ENCODE measurements around the gene FPR2. TPM values are rescaled to one million over a fixed set of nuclear protein-coding genes. Genes with fewer than 3 reads are reported as not detected.

Gene FPR2
- total RNA-seq, 2 experiments from 2014 or later: not detected

GRCh38 chr19:51799774-51800472, 38.9 kb downstream of the FPR2 start:
- H2AFZ ChIP-seq (ENCODE audit: low read length): no peak overlapping the region
- POLR2A ChIA-PET: no interaction called here
- BruUV-seq (replicated peaks): no TSS peak

GRCh38 chr19:51800473-51801244, 39.7 kb downstream of the FPR2 start:
- H3K4me3 ChIP-seq (ENCODE audit: low read depth, low read length, poor library complexity, severe bottlenecking): no peak overlapping the region
- H3K79me2 ChIP-seq (ENCODE audit: insufficient read depth, low read depth, low read length): no peaks in the 10 kb centered on the region
- TF ChIP-seq EZH2phosphoT487 (IDR thresholded peaks at IDR 0.05; ENCODE audit: borderline replicate concordance, low read depth, low read length) (no peak), CTCF (conservative IDR thresholded peaks at IDR 0.05; ENCODE audit: low read length) (no peak)
- DNase-seq (ENCODE audit: low spot score): no peak
- POLR2A ChIA-PET: no interaction called here
- H2AFZ ChIP-seq (ENCODE audit: low read length): no peak overlapping the region
- no peaks in the 10 kb centered on the region for H3K9me3 ChIP-seq (ENCODE audit: low read length)
- no peaks in the 10 kb centered on the region for H3K4me1 ChIP-seq (ENCODE audit: insufficient read depth, low read length, poor library complexity, severe bottlenecking)
- CTCF ChIA-PET (ENCODE audit: unreplicated experiment): no interaction called here
- no TSS peak for BruUV-seq (replicated peaks)
- no peak overlapping the region for H3K27ac ChIP-seq (ENCODE audit: low read depth, low read length, poor library complexity, severe bottlenecking)
- no peaks in the 10 kb centered on the region for H3K9me2 ChIP-seq (ENCODE audit: insufficient read depth, low read length)
- H4K20me1 ChIP-seq (ENCODE audit: insufficient read depth, low read length): no peaks in the 10 kb centered on the region
- H3K36me3 ChIP-seq (ENCODE audit: insufficient read depth, low read length): no peaks in the 10 kb centered on the region
- no peak overlapping the region for H3K4me2 ChIP-seq (ENCODE audit: low read length)
- intact Hi-C loops (cut with micrococcal nuclease; ENCODE audit: unreplicated experiment): no loop called here

More at GRCh38 chr19:51799774-51800472, 38.9 kb downstream of the FPR2 start:
- intact Hi-C loops (cut with micrococcal nuclease; ENCODE audit: unreplicated experiment): no loop called here
- Histone ChIP-seq H3K4me3 (ENCODE audit: low read depth, low read length, poor library complexity, severe bottlenecking) (no peak overlapping the region), H4K20me1 (ENCODE audit: insufficient read depth, low read length) (no peaks in the 10 kb centered on the region), H3K27ac (ENCODE audit: low read depth, low read length, poor library complexity, severe bottlenecking) (no peak overlapping the region), H3K79me2 (ENCODE audit: insufficient read depth, low read depth, low read length) (no peaks in the 10 kb centered on the region), H3K4me2 (ENCODE audit: low read length) (no peak overlapping the region), H3K36me3 (ENCODE audit: insufficient read depth, low read length) (no peaks in the 10 kb centered on the region), H3K9me2 (ENCODE audit: insufficient read depth, low read length) (no peaks in the 10 kb centered on the region), H3K4me1 (ENCODE audit: insufficient read depth, low read length, poor library complexity, severe bottlenecking) (no peaks in the 10 kb centered on the region), H3K9me3 (ENCODE audit: low read length) (no peaks in the 10 kb centered on the region)
- CTCF ChIA-PET (ENCODE audit: unreplicated experiment): no interaction called here
- TF ChIP-seq EZH2phosphoT487 (IDR thresholded peaks at IDR 0.05; ENCODE audit: borderline replicate concordance, low read depth, low read length) (no peak), CTCF (conservative IDR thresholded peaks at IDR 0.05; ENCODE audit: low read length) (no peak)
- no peak for DNase-seq (ENCODE audit: low spot score)

DNA sequence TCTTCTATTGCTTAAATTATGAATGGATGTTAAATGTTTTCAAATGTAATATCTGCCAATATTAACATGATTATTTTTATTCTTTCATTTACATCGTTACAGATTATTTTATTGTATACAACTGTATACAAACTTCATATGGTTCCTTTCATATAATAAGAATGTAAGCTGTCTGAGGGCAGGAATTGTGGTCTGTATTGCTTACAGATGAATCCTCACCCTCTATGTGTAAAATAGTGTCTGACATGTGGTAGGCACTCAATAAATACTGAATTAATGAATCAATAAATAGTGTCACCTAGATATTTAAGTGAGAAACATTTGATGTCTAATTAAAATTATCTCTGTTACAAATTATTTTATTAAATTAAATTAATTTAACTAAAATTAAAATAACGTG, 41.8 kb downstream of the FPR2 start:
- ChIA-PET CTCF (ENCODE audit: unreplicated experiment) (no interaction called here), POLR2A (no interaction called here)
- Histone ChIP-seq H3K79me2 (ENCODE audit: insufficient read depth, low read depth, low read length) (no peaks in the 10 kb centered on the region), H3K9me3 (ENCODE audit: low read length) (no peaks in the 10 kb centered on the region), H3K27ac (ENCODE audit: low read depth, low read length, poor library complexity, severe bottlenecking) (no peak overlapping the region), H3K9me2 (ENCODE audit: insufficient read depth, low read length) (no peaks in the 10 kb centered on the region), H3K4me1 (ENCODE audit: insufficient read depth, low read length, poor library complexity, severe bottlenecking) (no peaks in the 10 kb centered on the region), H3K4me3 (ENCODE audit: low read depth, low read length, poor library complexity, severe bottlenecking) (no peak overlapping the region), H2AFZ (ENCODE audit: low read length) (no peak overlapping the region), H4K20me1 (ENCODE audit: insufficient read depth, low read length) (no peaks in the 10 kb centered on the region), H3K4me2 (ENCODE audit: low read length) (no peak overlapping the region), H3K36me3 (ENCODE audit: insufficient read depth, low read length) (no peaks in the 10 kb centered on the region)
- intact Hi-C loops (cut with micrococcal nuclease; ENCODE audit: unreplicated experiment): no loop called here
- no peak for TF ChIP-seq CTCF (conservative IDR thresholded peaks at IDR 0.05; ENCODE audit: low read length)
- no peak for TF ChIP-seq EZH2phosphoT487 (IDR thresholded peaks at IDR 0.05; ENCODE audit: borderline replicate concordance, low read depth, low read length)
- no peak for DNase-seq (ENCODE audit: low spot score)
- no TSS peak for BruUV-seq (replicated peaks)
